HepG2 (cell line): ENCODE measurements around the gene AOX1. TPM values are rescaled to one million over a fixed set of nuclear protein-coding genes. Genes with fewer than 3 reads are reported as not detected.
A peak's percentile ranks its signal among the peaks of the same experiment; 100 is the strongest.

ENCODE experiments used
- ATAD3A ChIP-seq: sonication (generic); formaldehyde crosslinking; IDR thresholded peaks from 2 replicates; pipeline ENCODE4 v1.4.0; 2020; ENCODE audit warnings: missing genetic modification reagents
- CC2D1A ChIP-seq: sonication (generic); formaldehyde crosslinking; IDR thresholded peaks from 2 replicates; pipeline ENCODE4 v1.8.1; 2023; ENCODE audit warnings: mild to moderate bottlenecking, missing genetic modification reagents
- EED ChIP-seq: sonication (generic); formaldehyde crosslinking; IDR thresholded peaks from 2 replicates; pipeline ENCODE4 v1.5.0; 2020; ENCODE audit warnings: mild to moderate bottlenecking, missing genetic modification reagents
- ELF3 ChIP-seq: IDR thresholded peaks from 2 replicates; pipeline ENCODE4 v1.6.1; 2016; ENCODE audit warnings: missing genetic modification reagents, missing compliant biosample characterization
- FLYWCH1 ChIP-seq: sonication (generic); formaldehyde crosslinking; IDR thresholded peaks from 2 replicates; pipeline ENCODE4 v1.8.1; 2023; ENCODE audit warnings: mild to moderate bottlenecking, missing genetic modification reagents
- HDAC6 ChIP-seq: fragments of 200-600 bp; sonication (generic); IDR thresholded peaks from 2 replicates; pipeline ENCODE4 v1.7.0; 2017; ENCODE audit warnings: mild to moderate bottlenecking, antibody characterized with exemption, low read length, low read depth
- HHEX ChIP-seq: IDR thresholded peaks from 2 replicates; pipeline ENCODE4 v1.6.1; 2016; ENCODE audit warnings: control low read depth
- IKZF4 ChIP-seq: sonication (generic); formaldehyde crosslinking; IDR thresholded peaks from 2 replicates; pipeline ENCODE4 v1.5.1; 2020; ENCODE audit warnings: borderline replicate concordance, mild to moderate bottlenecking, low read depth, missing genetic modification reagents; ENCODE audit errors: not compliant biosample characterization
- MIXL1 ChIP-seq: IDR thresholded peaks from 2 replicates; pipeline ENCODE4 v1.6.1; 2016
- SIN3B ChIP-seq: fragments of 150-350 bp; IDR thresholded peaks from 2 replicates; pipeline ENCODE4 v1.6.1; 2014; ENCODE audit warnings: low read length
- TEAD2 ChIP-seq: sonication (generic); formaldehyde crosslinking; IDR thresholded peaks from 2 replicates; pipeline ENCODE4 v1.9.0; 2021; ENCODE audit warnings: missing genetic modification reagents
- TSC22D2 ChIP-seq: sonication (generic); formaldehyde crosslinking; IDR thresholded peaks from 2 replicates; pipeline ENCODE4 v1.5.1; 2020; ENCODE audit warnings: missing genetic modification reagents, mild to moderate bottlenecking, borderline replicate concordance
- ZFP82 ChIP-seq: sonication (generic); formaldehyde crosslinking; IDR thresholded peaks from 2 replicates; pipeline ENCODE4 v1.5.1; 2020; ENCODE audit warnings: mild to moderate bottlenecking, missing genetic modification reagents, borderline replicate concordance
- ZKSCAN5 ChIP-seq: sonication (generic); formaldehyde crosslinking; IDR thresholded peaks from 2 replicates; pipeline ENCODE4 v1.5.1; 2020; ENCODE audit warnings: mild to moderate bottlenecking, missing genetic modification reagents
- ZNF629 ChIP-seq: sonication (generic); formaldehyde crosslinking; conservative IDR thresholded peaks from 2 replicates; pipeline ENCODE4 v1.5.0; 2020; ENCODE audit warnings: missing genetic modification reagents
- ZNF703 ChIP-seq: sonication (generic); formaldehyde crosslinking; IDR thresholded peaks from 2 replicates; pipeline ENCODE4 v1.5.1; 2020; ENCODE audit warnings: missing genetic modification reagents, mild to moderate bottlenecking, moderate library complexity, borderline replicate concordance
- polyA plus RNA-seq, 8 experiments: library from polyadenylated mRNA; depleted of rRNA in 3 of 8; stranded (reverse) in 7 of 8; unstranded in 1 of 8; fragments of >200 nt; fragmentation: Illumina TruSeq in 4 of 8; extraction: Trizol in 4 of 8; gene quantifications; 2 replicates each; pipeline versions ENCODE4 v1.2.1 to v1.2.3, GENCODE V29; 2011 to 2016; ENCODE audit warnings: low read depth in 4 of 8, missing spikeins in 1 of 8, mixed read lengths in 1 of 8; ENCODE audit not compliant: insufficient read depth in 1 of 8
- total RNA-seq, 5 experiments: library from RNA; depleted of rRNA; stranded (reverse); fragments of >200 nt; fragmentation: Illumina TruSeq; extraction: Trizol; gene quantifications; 2 replicates each; pipeline ENCODE4 v1.2.3, GENCODE V29; 2016; ENCODE audit warnings: low read depth in 1 of 5
- TF ChIP-seq, protein P1 (sequence below): conservative IDR thresholded peaks from 2 replicates; pipeline ENCODE4 v1.6.1; 2018; ENCODE audit warnings: missing genetic modification reagents
- TF ChIP-seq, protein P2 (sequence below): IDR thresholded peaks from 2 replicates; pipeline ENCODE4 v1.4.0; 2020; ENCODE audit warnings: mild to moderate bottlenecking, missing genetic modification reagents
- TF ChIP-seq, protein P3 (sequence below): IDR thresholded peaks from 2 replicates; pipeline ENCODE4 v1.6.1; 2018; ENCODE audit warnings: missing genetic modification reagents, mild to moderate bottlenecking, missing compliant biosample characterization
- TF ChIP-seq, protein P4 (sequence below): sonication (generic); formaldehyde crosslinking; IDR thresholded peaks from 2 replicates; pipeline ENCODE4 v1.4.0; 2020; ENCODE audit warnings: missing genetic modification reagents
- TF ChIP-seq, protein P5 (sequence below): sonication (generic); formaldehyde crosslinking; IDR thresholded peaks from 2 replicates; pipeline ENCODE4 v1.5.0; 2020; ENCODE audit warnings: missing genetic modification reagents

Gene AOX1
- total and polyA plus RNA-seq, 2 of the 13 experiments (the other 11 are each of a cell fraction or from before 2014, with no cell fraction given): 9.2 to 18.0 TPM

DNA sequence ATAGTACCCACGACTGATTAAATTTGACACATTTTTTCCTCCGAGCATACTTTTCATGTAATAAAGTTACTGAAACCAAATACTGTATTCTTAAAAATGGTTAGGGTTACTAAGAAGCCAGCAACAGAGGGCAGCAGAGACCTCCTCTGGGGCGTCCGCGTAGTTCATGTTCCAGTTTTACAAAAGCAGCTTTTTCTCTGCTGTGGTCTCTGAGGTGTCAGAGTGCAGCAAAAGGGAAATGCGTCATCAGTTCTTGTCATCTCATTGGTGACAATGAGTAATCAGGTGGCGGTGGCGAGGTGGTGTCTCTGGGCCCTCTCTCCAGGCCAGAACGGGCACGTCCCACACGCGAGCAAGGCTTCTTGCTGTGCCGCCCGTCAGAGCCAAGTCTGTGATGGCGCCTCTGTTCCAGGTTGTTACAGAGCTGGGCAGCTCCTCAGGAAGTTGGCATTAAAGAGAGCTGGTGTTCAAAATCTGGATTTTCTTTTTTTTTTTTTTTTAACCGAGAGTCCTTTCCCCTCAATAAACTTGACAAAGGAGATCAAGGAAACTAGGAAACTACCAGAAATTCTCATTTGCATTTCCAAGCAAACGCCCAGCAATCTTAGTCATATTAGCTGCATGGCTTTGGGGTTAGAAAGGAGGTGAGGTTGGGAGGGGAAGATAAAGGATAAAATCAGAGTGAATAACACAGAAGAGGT, 127.3 kb downstream of the AOX1 start (continued):
- no peak for TF ChIP-seq CC2D1A (CRISPR knock-in tag)
- TF ChIP-seq, protein P1, sequence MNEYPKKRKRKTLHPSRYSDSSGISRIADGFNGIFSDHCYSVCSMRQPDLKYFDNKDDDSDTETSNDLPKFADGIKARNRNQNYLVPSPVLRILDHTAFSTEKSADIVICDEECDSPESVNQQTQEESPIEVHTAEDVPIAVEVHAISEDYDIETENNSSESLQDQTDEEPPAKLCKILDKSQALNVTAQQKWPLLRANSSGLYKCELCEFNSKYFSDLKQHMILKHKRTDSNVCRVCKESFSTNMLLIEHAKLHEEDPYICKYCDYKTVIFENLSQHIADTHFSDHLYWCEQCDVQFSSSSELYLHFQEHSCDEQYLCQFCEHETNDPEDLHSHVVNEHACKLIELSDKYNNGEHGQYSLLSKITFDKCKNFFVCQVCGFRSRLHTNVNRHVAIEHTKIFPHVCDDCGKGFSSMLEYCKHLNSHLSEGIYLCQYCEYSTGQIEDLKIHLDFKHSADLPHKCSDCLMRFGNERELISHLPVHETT: no peak
- TF ChIP-seq ATAD3A (CRISPR knock-in tag): no peak
- no peak for TF ChIP-seq TEAD2 (CRISPR knock-in tag)
- TF ChIP-seq, protein P2, sequence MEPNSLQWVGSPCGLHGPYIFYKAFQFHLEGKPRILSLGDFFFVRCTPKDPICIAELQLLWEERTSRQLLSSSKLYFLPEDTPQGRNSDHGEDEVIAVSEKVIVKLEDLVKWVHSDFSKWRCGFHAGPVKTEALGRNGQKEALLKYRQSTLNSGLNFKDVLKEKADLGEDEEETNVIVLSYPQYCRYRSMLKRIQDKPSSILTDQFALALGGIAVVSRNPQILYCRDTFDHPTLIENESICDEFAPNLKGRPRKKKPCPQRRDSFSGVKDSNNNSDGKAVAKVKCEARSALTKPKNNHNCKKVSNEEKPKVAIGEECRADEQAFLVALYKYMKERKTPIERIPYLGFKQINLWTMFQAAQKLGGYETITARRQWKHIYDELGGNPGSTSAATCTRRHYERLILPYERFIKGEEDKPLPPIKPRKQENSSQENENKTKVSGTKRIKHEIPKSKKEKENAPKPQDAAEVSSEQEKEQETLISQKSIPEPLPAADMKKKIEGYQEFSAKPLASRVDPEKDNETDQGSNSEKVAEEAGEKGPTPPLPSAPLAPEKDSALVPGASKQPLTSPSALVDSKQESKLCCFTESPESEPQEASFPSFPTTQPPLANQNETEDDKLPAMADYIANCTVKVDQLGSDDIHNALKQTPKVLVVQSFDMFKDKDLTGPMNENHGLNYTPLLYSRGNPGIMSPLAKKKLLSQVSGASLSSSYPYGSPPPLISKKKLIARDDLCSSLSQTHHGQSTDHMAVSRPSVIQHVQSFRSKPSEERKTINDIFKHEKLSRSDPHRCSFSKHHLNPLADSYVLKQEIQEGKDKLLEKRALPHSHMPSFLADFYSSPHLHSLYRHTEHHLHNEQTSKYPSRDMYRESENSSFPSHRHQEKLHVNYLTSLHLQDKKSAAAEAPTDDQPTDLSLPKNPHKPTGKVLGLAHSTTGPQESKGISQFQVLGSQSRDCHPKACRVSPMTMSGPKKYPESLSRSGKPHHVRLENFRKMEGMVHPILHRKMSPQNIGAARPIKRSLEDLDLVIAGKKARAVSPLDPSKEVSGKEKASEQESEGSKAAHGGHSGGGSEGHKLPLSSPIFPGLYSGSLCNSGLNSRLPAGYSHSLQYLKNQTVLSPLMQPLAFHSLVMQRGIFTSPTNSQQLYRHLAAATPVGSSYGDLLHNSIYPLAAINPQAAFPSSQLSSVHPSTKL: peak; percentile 84
- TF ChIP-seq, protein P3, sequence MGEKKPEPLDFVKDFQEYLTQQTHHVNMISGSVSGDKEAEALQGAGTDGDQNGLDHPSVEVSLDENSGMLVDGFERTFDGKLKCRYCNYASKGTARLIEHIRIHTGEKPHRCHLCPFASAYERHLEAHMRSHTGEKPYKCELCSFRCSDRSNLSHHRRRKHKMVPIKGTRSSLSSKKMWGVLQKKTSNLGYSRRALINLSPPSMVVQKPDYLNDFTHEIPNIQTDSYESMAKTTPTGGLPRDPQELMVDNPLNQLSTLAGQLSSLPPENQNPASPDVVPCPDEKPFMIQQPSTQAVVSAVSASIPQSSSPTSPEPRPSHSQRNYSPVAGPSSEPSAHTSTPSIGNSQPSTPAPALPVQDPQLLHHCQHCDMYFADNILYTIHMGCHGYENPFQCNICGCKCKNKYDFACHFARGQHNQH (CRISPR knock-in tag): peak; percentile 86
- TF ChIP-seq HDAC6: no peak
- peak; percentile 77 for TF ChIP-seq MIXL1 (CRISPR knock-in tag)
- TF ChIP-seq, protein P4, sequence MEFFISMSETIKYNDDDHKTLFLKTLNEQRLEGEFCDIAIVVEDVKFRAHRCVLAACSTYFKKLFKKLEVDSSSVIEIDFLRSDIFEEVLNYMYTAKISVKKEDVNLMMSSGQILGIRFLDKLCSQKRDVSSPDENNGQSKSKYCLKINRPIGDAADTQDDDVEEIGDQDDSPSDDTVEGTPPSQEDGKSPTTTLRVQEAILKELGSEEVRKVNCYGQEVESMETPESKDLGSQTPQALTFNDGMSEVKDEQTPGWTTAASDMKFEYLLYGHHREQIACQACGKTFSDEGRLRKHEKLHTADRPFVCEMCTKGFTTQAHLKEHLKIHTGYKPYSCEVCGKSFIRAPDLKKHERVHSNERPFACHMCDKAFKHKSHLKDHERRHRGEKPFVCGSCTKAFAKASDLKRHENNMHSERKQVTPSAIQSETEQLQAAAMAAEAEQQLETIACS (CRISPR knock-in tag): no peak
- TF ChIP-seq HHEX: no peak
- peak; percentile 79; the same call in 1 of the 2 replicates for TF ChIP-seq ELF3
- TF ChIP-seq ZNF629 (CRISPR knock-in tag): no peak
- no peak for TF ChIP-seq ZKSCAN5
- TF ChIP-seq EED (CRISPR knock-in tag): no peak
- TF ChIP-seq ZFP82 (CRISPR knock-in tag): peak; percentile 60; the same call in 1 of the 2 replicates
- no peak for TF ChIP-seq FLYWCH1 (CRISPR knock-in tag)
- 0 out of 2 replicates have a peak, but pooled peaks have one; percentile 68 for TF ChIP-seq TSC22D2
- TF ChIP-seq SIN3B: no peak
- TF ChIP-seq, protein P5, sequence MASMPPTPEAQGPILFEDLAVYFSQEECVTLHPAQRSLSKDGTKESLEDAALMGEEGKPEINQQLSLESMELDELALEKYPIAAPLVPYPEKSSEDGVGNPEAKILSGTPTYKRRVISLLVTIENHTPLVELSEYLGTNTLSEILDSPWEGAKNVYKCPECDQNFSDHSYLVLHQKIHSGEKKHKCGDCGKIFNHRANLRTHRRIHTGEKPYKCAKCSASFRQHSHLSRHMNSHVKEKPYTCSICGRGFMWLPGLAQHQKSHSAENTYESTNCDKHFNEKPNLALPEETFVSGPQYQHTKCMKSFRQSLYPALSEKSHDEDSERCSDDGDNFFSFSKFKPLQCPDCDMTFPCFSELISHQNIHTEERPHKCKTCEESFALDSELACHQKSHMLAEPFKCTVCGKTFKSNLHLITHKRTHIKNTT: no peak
- no peak for TF ChIP-seq IKZF4 (CRISPR knock-in tag)
- no peak for TF ChIP-seq ZNF703 (CRISPR knock-in tag)
